SK-N-SH (cell line): ENCODE data around the gene C8A. TPM values are rescaled to one million over a fixed set of nuclear protein-coding genes. Genes with fewer than 3 reads are reported as not detected.

Experiments used
- CTCF ChIA-PET: fragments of 300-600, 350-600 bp; formaldehyde crosslinking; extraction: SDS; loops from one replicate; lab custom pipeline; 2021; lab: Yijun Ruan, JAX
- POLR2A ChIA-PET: fragments of 350-600 bp; sonication (Branson Sonifier 250); formaldehyde crosslinking; extraction: SDS; loops from one replicate; lab custom pipeline; 2020; ENCODE audit warnings: antibody characterized with exemption, inconsistent platforms; lab: Yijun Ruan, JAX
- DNase-seq: peaks from one replicate; pipeline ENCODE4 v3.0.0; 2012
- H2AFZ ChIP-seq: fragments of 200-600 bp; sonication (generic); 2 replicates; pipeline ENCODE4 v1.8.1; 2016; ENCODE audit warnings: antibody characterized with exemption, mild to moderate bottlenecking, low read depth
- H3F3A ChIP-seq: fragments of 200-600 bp; sonication (generic); replicated peaks from 2 replicates; pipeline ENCODE3; 2016; ENCODE audit warnings: antibody characterized with exemption, mild to moderate bottlenecking; ENCODE audit not compliant: insufficient read depth
- H3K27ac ChIP-seq, 2 experiments: fragments of 200-500 bp in 1 of 2; fragments of 200-600 bp in 1 of 2; sonication (Bioruptor generic) in 1 of 2; sonication (generic), shearing (Covaris generic) in 1 of 2; 2 replicates each; pipeline versions ENCODE4 v1.5.1 to v1.6.1; 2014 to 2016; ENCODE audit warnings: low read depth in 2 of 2, inconsistent platforms in 1 of 2, low read length in 1 of 2, mild to moderate bottlenecking in 1 of 2, mixed read lengths in 1 of 2
- H3K27me3 ChIP-seq: fragments of 200-600 bp; sonication (generic), shearing (Covaris generic); 2 replicates; pipeline ENCODE4 v1.6.1; 2016; ENCODE audit warnings: mixed run types; ENCODE audit not compliant: insufficient read depth
- H3K36me3 ChIP-seq, 2 experiments: fragments of 200-500 bp in 1 of 2; fragments of 200-600 bp in 1 of 2; sonication (Bioruptor generic) in 1 of 2; sonication (generic) in 1 of 2; replicated peaks in 1 of 2; 2 replicates each; pipeline versions ENCODE3 to v1.5.1; 2014 to 2016; ENCODE audit warnings: low read length in 1 of 2, mild to moderate bottlenecking in 1 of 2; ENCODE audit not compliant: insufficient read depth in 2 of 2, control insufficient read depth in 1 of 2
- H3K4me1 ChIP-seq, 2 experiments: fragments of 200-500 bp in 1 of 2; fragments of 200-600 bp in 1 of 2; sonication (Bioruptor generic) in 1 of 2; sonication (generic), shearing (Covaris generic) in 1 of 2; 2 replicates each; pipeline versions ENCODE4 v1.5.1 to v1.6.1; 2014 to 2016; ENCODE audit warnings: low read depth in 1 of 2, low read length in 1 of 2, mixed run types in 1 of 2; ENCODE audit not compliant: insufficient read depth in 2 of 2, control insufficient read depth in 1 of 2
- H3K4me2 ChIP-seq: fragments of 200-600 bp; sonication (generic), shearing (Covaris generic); 2 replicates; pipeline ENCODE4 v1.6.1; 2017; ENCODE audit warnings: mixed run types
- H3K4me3 ChIP-seq, 2 experiments: fragments of 200-500 bp in 1 of 2; fragments of 200-600 bp in 1 of 2; sonication (Bioruptor generic) in 1 of 2; sonication (generic), shearing (Covaris generic) in 1 of 2; 2 replicates each; pipeline versions ENCODE4 v1.5.1 to v1.8.1; 2014 to 2016; ENCODE audit warnings: low read depth in 2 of 2, inconsistent platforms in 1 of 2, low read length in 1 of 2, mild to moderate bottlenecking in 1 of 2, mixed read lengths in 1 of 2, moderate library complexity in 1 of 2
- H3K79me2 ChIP-seq: fragments of 200-600 bp; sonication (generic); 2 replicates; pipeline ENCODE4 v1.8.1; 2017; ENCODE audit warnings: mild to moderate bottlenecking; ENCODE audit not compliant: insufficient read depth
- H3K9ac ChIP-seq: fragments of 200-600 bp; sonication (generic); 2 replicates; pipeline ENCODE4 v1.6.1; 2017; ENCODE audit warnings: mixed run types
- H3K9me2 ChIP-seq: fragments of 200-600 bp; sonication (generic); 2 replicates; pipeline ENCODE4 v1.6.1; 2017; ENCODE audit warnings: mixed run types
- H3K9me3 ChIP-seq: fragments of 200-600 bp; sonication (generic); 2 replicates; pipeline ENCODE4 v1.6.1; 2017; ENCODE audit warnings: mixed run types, mild to moderate bottlenecking, moderate library complexity
- H4K20me1 ChIP-seq: fragments of 200-600 bp; sonication (generic); 2 replicates; pipeline ENCODE4 v1.6.1; 2017; ENCODE audit warnings: mild to moderate bottlenecking, mixed run types; ENCODE audit not compliant: insufficient read depth
- CHD2 ChIP-seq: fragments of 150-350 bp; IDR thresholded peaks from 2 replicates; pipeline ENCODE4 v1.6.1; 2018; ENCODE audit warnings: low read length; ENCODE audit not compliant: partially characterized antibody
- CTCF ChIP-seq: fragments of 200-600 bp; sonication (generic); IDR thresholded peaks from 2 replicates; pipeline ENCODE4 v1.6.1; 2017; ENCODE audit warnings: antibody characterized with exemption, mild to moderate bottlenecking, moderate library complexity
- ELF1 ChIP-seq: IDR thresholded peaks from 2 replicates; pipeline ENCODE4 v1.4.0; 2012
- EZH2phosphoT487 ChIP-seq: fragments of 200-600 bp; sonication (generic); IDR thresholded peaks from 2 replicates; pipeline ENCODE4 v1.6.1; 2017; ENCODE audit warnings: low read depth, mixed run types, mild to moderate bottlenecking, antibody characterized with exemption, moderate library complexity, borderline replicate concordance
- FOXM1 ChIP-seq: IDR thresholded peaks from 2 replicates; pipeline ENCODE4 v1.4.0; 2012; ENCODE audit warnings: low read depth, mild to moderate bottlenecking
- GATA2 ChIP-seq: sonication (generic); formaldehyde crosslinking; IDR thresholded peaks from 2 replicates; pipeline ENCODE4 v1.5.0; 2020; ENCODE audit warnings: mild to moderate bottlenecking, missing genetic modification reagents
- MAX ChIP-seq: IDR thresholded peaks from 2 replicates; pipeline ENCODE4 v1.4.0; 2012; ENCODE audit warnings: low read depth
- NRF1 ChIP-seq: IDR thresholded peaks from 2 replicates; pipeline ENCODE4 v1.6.1; 2012; ENCODE audit warnings: low read depth, mild to moderate bottlenecking, low read length
- PBX3 ChIP-seq: IDR thresholded peaks from 2 replicates; pipeline ENCODE4; 2012
- RAD21 ChIP-seq: IDR thresholded peaks from 2 replicates; pipeline ENCODE4 v1.6.1; 2012; ENCODE audit warnings: mild to moderate bottlenecking, low read length
- REST ChIP-seq: IDR thresholded peaks from 2 replicates; pipeline ENCODE4 v1.6.1; 2012; ENCODE audit warnings: mild to moderate bottlenecking, low read depth, low read length, moderate library complexity
- SMC3 ChIP-seq: IDR thresholded peaks from 2 replicates; pipeline ENCODE4 v1.6.1; 2012; ENCODE audit warnings: low read depth, low read length, improper control_type of control experiment
- USF2 ChIP-seq: fragments of 150-350 bp; IDR thresholded peaks from 2 replicates; pipeline ENCODE4 v1.6.1; 2017; ENCODE audit warnings: antibody characterized with exemption, low read length, low read depth, borderline replicate concordance
- YY1 ChIP-seq: IDR thresholded peaks from 2 replicates; pipeline ENCODE4 v1.4.0; 2012; ENCODE audit warnings: low read depth, mild to moderate bottlenecking
- WGBS: methylation state at CpG from one replicate; pipeline ENCODE4 v1.1.6; 2017; ENCODE audit warnings: low lambda C conversion rate; 5-methylcytosine and 5-hydroxymethylcytosine counted together
- polyA plus RNA-seq, 3 experiments: library from polyadenylated mRNA; depleted of rRNA; stranded (reverse); fragments of >200 nt; gene quantifications; 2 replicates each; pipeline ENCODE4 v1.2.3, GENCODE V29; 2012

C8A gene
- polyA plus RNA-seq, 1 of the 3 experiments (the other 2 are of a cell fraction) = not detected

GRCh38 chr1:56833088-56833487 lies 21.5 kb upstream of the C8A start:
- POLR2A ChIA-PET = no interaction called here
- Histone ChIP-seq H3F3A (peaks cover 5% of the 10 kb centered on the region), H3K9me2 (no peaks in the 10 kb centered on the region), H3K9me3 (no peaks in the 10 kb centered on the region), H2AFZ (peak overlapping the region; percentile 50; the same call in 1 of the 2 replicates), H3K4me3 (no peak overlapping the region), H3K27me3 (no peaks in the 10 kb centered on the region), H3K4me1 (peaks cover 0 to 3% of the 10 kb centered on the region in 2 experiments; a peak in 1 of 4 replicates), H3K36me3 (no peaks in the 10 kb centered on the region), H4K20me1 (no peaks in the 10 kb centered on the region), H3K79me2 (no peaks in the 10 kb centered on the region), H3K4me2 (0 out of 2 replicates have a peak overlapping the region, but pooled peaks have one; percentile 66), H3K9ac (no peak overlapping the region), H3K27ac (peak overlapping the region in 1 of 2 experiments; percentile 86; a peak in 2 of 4 replicates)
- DNase-seq = no peak
- WGBS = 92% methylated on average over 4 of the region's 4 CpGs
- no peak for TF ChIP-seq USF2
- TF ChIP-seq ELF1 = no peak
- no peak for TF ChIP-seq FOXM1
- no peak for TF ChIP-seq CHD2
- TF ChIP-seq PBX3 = no peak
- TF ChIP-seq NRF1 = no peak
- TF ChIP-seq CTCF = no peak
- TF ChIP-seq REST = no peak
- no peak for TF ChIP-seq SMC3
- TF ChIP-seq EZH2phosphoT487 = no peak
- no peak for TF ChIP-seq GATA2
- TF ChIP-seq YY1 = no peak
- no peak for TF ChIP-seq MAX
- TF ChIP-seq RAD21 = no peak
- CTCF ChIA-PET = interaction anchor here (1.0 to 3.1 kb wide), 9 partner anchors 7 to 1325 kb away, joined by 3 to 13 read pairs (median 4); no protein-coding TSS in a partner anchor
